H54 (cell line): ENCODE measurements around the gene NFATC4.

Experiments used
- DNase-seq: peaks from one replicate; pipeline ENCODE4 v3.0.0; 2011; ENCODE audit warnings: low spot score, mixed read lengths; ENCODE audit not compliant: insufficient read length
- FAIRE-seq: peaks from 3 replicates; lab custom pipeline; 2011; peaks lifted over from hg19 to GRCh38; lab: Jason Lieb, UNC
- POLR2A ChIP-seq: IDR thresholded peaks from 2 replicates; pipeline ENCODE4 v1.6.1; 2011; ENCODE audit warnings: low read depth, mild to moderate bottlenecking, low read length

The NFATC4 gene

GRCh38 chr14:24408764-24409163 lies 40.8 kb downstream of the NFATC4 start:
- no peak for DNase-seq
- FAIRE-seq = no peak
- no peak for TF ChIP-seq POLR2A

- DNase-seq (no peak), FAIRE-seq (no peak)
- TF ChIP-seq POLR2A = no peak
These were observed 41.2 kb downstream of the NFATC4 start for GRCh38 chr14:24409192-24409591.

DNA sequence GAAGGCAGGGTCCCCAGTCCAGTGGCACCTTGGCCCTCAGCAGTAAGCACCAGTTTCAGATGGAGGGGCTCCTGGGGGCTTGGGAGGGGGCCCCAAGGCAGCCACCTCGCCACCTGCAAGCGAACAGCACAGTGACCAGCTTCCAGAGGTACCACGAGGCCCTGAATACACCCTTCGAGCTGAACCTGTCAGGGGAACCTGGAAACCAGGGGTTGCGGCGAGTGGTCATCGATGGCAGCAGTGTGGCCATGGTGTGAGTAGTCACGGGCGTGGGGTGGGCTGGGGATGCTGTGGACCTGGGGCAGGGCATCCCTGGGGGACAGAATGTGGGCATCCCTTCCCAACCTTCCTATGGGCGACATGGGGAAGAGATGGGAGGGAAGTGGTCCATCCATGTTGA lies 42.0 kb downstream of the NFATC4 start:
- DNase-seq (no peak), FAIRE-seq (no peak)
- no peak for TF ChIP-seq POLR2A

DNA sequence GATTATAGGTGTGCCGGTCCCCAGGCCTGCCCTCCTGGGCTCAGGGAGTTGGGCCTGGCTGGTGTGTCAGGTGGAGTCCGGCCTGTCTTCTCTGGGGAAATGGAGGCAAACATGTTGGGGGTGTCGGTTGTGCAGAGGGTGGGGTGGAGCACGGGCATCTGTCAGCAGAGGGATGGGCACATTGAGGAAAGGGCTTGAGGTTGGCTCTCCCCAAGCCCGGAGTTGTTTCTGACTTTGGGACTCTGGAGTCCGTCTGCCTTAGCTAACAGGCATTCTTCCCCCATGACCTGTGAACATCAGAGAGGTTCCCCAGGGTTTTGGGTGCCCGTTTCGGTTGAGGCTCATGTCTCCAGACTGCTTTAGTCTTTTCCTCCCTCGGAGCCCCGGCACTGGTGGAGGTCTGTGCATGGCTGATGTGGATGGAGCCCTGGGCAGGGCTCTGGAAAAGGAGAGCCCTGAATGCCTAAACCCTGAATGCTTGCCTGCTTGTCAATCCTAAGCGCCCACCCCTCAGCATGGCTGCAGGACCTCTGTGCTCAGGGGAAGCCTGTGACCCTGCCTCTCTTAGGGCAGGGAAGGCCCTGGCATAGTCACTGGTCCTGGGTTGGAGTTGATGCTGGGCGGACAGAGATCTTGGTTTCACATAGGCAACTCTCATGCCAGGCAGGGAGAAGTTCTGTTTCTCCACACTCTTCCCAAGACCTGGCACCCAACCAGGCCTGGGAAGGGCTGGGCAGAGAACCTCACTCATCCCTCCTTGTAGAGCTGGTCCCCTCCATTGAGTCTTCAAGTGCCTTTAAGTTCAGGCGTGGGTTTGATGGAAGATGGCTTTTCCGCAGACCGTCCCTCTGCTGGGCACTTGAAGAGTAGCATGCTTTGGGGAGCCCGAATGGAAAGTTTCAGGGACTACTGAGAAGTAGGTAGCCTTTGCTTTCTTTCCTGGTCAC lies 43.7 kb downstream of the NFATC4 start:
- peak; percentile 29 for DNase-seq
- FAIRE-seq = no peak
- TF ChIP-seq POLR2A = no peak

GRCh38 chr14:24414077-24414476 lies 46.1 kb downstream of the NFATC4 start:
- TF ChIP-seq POLR2A = no peak
- no peak for DNase-seq
- FAIRE-seq = no peak

GRCh38 chr14:24414732-24415420 lies 46.9 kb downstream of the NFATC4 start:
- TF ChIP-seq POLR2A = no peak
- FAIRE-seq (no peak), DNase-seq (no peak)

DNA sequence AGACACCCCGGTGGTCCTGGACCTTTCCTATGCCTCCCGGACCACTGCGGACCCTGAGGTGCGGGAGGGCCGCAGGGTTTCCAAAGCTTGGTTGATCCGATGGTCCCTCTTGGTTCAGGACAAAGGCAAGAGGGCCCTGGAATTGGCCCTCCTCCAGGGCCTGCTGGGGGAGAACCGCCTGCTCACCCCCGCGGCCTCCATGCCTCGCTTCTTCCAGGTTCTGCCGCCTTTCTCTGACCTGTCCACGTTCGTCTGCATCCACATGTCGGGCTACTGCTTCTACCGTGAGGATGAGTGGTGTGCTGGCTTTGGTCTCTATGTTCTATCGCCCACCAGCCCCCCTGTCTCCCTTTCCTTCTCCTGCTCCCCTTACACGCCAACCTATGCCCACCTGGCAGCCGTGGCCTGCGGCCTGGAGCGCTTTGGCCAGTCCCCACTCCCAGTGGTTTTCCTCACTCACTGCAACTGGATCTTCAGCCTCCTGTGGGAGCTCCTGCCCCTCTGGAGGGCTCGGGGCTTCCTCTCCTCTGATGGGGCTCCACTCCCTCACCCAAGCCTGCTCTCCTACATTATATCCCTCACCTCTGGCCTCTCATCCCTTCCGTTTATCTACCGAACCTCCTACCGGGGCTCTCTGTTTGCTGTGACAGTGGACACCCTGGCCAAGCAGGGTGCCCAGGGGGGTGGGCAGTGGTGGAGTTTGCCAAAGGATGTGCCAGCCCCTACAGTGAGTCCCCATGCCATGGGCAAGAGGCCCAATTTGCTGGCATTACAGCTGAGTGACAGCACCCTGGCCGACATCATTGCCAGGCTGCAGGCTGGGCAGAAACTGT lies 47.7 kb downstream of the NFATC4 start:
- DNase-seq = no peak
- TF ChIP-seq POLR2A = no peak
- no peak for FAIRE-seq

- FAIRE-seq (no peak), DNase-seq (no peak)
- TF ChIP-seq POLR2A = no peak
These were observed 48.4 kb downstream of the NFATC4 start for GRCh38 chr14:24416254-24416931.

DNA sequence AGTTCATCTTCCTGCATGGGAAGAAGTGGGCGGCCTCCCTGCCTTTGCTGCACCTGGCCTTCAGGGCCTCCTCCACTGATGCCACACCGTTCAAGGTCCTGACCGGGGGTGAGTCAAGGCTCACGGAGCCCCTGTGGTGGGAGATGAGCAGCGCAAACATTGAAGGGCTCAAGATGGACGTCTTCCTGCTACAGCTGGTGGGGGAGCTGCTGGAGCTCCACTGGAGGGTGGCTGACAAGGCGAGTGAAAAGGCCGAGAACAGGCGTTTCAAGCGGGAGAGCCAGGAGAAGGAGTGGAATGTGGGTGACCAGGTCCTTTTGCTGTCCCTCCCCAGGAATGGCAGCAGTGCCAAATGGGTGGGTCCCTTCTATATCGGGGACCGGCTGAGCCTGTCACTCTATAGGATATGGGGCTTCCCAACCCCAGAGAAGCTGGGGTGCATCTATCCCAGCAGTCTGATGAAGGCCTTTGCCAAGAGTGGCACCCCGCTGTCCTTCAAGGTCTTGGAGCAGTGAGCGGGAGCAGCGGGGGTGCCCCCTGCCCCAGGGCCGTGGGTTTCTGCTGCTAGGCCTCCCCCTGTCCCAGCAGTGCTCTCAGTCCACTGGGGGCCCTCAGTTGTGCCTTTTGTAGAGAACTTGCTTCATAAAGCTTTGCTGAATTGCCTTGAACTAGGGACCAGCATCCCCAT lies 49.1 kb downstream of the NFATC4 start:
- DNase-seq (no peak), FAIRE-seq (no peak)
- no peak for TF ChIP-seq POLR2A

- DNase-seq (no peak), FAIRE-seq (no peak)
- no peak for TF ChIP-seq POLR2A
These were observed 50.0 kb downstream of the NFATC4 start for GRCh38 chr14:24417832-24418491.

GRCh38 chr14:24418492-24418873 lies 50.5 kb downstream of the NFATC4 start:
- TF ChIP-seq POLR2A = no peak
- DNase-seq = no peak
- no peak for FAIRE-seq

DNA sequence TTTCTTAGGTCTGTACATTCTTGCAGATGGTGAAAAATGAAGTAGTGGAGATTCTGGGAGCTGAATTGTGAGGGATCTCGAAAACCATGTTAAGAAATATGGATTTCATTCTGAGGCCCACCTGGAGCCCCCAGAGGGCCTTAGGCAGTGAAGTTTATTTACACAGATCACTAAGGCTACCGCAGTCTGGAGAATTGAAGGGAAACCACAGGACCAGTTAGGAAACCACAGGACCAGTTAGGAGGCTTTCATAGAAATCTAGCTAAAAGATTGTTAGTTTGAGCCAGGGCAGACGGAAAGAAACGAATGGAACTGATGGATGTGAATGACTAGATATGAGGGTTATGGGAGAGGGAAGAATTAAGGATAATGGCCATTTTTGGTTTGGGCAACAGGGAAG lies 54.3 kb downstream of the NFATC4 start:
- TF ChIP-seq POLR2A = no peak
- DNase-seq (no peak), FAIRE-seq (no peak)
